Measurements from ENCODE around the gene SYT13. TPM values are rescaled to one million over a fixed set of nuclear protein-coding genes. Genes with fewer than 3 reads are reported as not detected.
A peak's percentile ranks its signal among the peaks of the same experiment; 100 is the strongest.

SYT13 gene
- total RNA-seq, 4 donors from 2014 or later = 0.23 to 0.83 (median 0.42) TPM; not detected in 1

DNA sequence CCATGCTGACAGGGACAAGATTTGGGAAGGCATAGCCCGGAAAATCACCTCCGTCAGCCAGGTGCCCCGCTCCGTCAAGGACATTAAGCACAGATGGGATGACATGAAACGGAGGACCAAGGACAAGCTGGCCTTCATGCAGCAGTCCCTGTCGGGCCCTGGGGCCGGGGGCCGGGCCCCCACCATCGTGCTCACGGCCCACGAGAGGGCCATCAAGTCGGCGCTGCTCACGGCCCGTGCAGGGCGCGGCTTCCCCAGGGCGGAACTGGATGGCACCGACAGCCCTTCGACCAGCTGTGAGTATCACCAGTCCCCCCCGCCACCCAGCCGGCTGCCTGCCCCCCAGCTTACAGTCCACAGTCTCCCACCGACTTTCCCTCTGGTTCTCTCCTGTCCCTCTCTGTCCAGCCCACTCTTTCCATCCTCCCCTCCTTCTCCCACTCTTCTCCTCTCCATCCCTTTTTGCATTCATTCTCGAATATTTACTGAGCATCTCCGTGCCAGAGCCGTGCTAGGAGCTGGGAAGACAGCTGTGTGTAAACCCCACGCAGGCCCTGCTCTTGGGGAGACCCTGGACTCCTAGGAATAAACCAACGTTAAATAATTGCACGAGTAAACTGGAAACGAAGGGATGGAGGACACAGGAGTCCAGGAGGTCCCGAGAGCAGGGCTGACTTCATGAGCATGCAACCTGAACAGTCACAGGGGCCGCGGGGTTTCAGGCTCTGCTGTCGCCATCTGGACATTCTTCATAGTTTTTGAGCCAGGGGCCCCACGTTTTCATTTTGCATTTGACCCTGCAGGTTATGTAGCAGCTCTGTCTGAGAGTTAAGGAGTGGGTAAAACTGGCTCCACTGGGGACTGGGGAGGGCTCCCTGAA, 76.9 kb downstream of the SYT13 start:
- Histone ChIP-seq H3K27ac (replicated peaks in 1 of 4) (peak overlapping the region; percentile 83 to 95 (median 89)), H3K27me3 (no peaks in the 10 kb centered on the region), H3K36me3 (peaks cover 8 to 60% (median 30%) of the 10 kb centered on the region in 4 donors), H3K4me3 (peak overlapping the region; percentile 22 to 43 (median 31)), H3K9me3 (no peaks in the 10 kb centered on the region), H3K4me1 (peaks cover 37 to 67% (median 49%) of the 10 kb centered on the region in 4 donors)
- 64% methylated on average over 32 of the region's 35 CpGs for WGBS
- intact Hi-C loops (cut with DNase I) = no loop called here
- TF ChIP-seq, protein P1, sequence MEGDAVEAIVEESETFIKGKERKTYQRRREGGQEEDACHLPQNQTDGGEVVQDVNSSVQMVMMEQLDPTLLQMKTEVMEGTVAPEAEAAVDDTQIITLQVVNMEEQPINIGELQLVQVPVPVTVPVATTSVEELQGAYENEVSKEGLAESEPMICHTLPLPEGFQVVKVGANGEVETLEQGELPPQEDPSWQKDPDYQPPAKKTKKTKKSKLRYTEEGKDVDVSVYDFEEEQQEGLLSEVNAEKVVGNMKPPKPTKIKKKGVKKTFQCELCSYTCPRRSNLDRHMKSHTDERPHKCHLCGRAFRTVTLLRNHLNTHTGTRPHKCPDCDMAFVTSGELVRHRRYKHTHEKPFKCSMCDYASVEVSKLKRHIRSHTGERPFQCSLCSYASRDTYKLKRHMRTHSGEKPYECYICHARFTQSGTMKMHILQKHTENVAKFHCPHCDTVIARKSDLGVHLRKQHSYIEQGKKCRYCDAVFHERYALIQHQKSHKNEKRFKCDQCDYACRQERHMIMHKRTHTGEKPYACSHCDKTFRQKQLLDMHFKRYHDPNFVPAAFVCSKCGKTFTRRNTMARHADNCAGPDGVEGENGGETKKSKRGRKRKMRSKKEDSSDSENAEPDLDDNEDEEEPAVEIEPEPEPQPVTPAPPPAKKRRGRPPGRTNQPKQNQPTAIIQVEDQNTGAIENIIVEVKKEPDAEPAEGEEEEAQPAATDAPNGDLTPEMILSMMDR (IDR thresholded peaks at IDR 0.05) = no peak
- no peak for DNase-seq (ENCODE audit: extremely low spot score)

DNA sequence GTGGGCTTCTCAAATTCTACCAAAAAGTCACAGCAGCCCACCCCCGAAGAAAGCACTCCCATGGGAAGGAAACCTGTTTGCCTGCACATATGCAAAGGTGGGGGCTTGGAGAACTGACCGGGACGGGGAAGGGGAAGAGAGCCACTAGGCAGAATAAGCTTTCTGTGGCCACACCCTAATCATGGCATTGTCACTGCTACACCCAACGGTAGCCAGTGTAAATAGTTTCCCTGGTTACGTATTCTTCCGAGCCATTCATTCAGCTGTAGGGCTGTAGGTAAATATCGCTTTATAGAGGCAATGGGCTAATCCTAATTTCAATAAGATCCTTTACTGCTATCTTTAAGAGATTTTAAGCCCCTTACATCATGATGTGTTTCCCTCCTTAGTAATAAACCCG, 78.0 kb downstream of the SYT13 start:
- intact Hi-C loops (cut with DNase I) = no loop called here
- WGBS = 75% methylated on average over 8 of the region's 8 CpGs
- Histone ChIP-seq H3K4me1 (peaks cover 37 to 65% (median 46%) of the 10 kb centered on the region in 4 donors), H3K27ac (replicated peaks in 1 of 4) (peak overlapping the region; percentile 83 to 95 (median 89)), H3K36me3 (peaks cover 8 to 53% (median 22%) of the 10 kb centered on the region in 4 donors), H3K9me3 (no peaks in the 10 kb centered on the region), H3K27me3 (no peaks in the 10 kb centered on the region), H3K4me3 (no peak overlapping the region)
- TF ChIP-seq POLR2A (IDR thresholded peaks at IDR 0.05; ENCODE audit: low read depth) (no peak), POLR2AphosphoS5 (IDR thresholded peaks at IDR 0.05) (no peak), EP300 (IDR thresholded peaks at IDR 0.05) (no peak)
- TF ChIP-seq, protein P1 (IDR thresholded peaks at IDR 0.05) = no peak
- no peak for DNase-seq (ENCODE audit: extremely low spot score)

DNA sequence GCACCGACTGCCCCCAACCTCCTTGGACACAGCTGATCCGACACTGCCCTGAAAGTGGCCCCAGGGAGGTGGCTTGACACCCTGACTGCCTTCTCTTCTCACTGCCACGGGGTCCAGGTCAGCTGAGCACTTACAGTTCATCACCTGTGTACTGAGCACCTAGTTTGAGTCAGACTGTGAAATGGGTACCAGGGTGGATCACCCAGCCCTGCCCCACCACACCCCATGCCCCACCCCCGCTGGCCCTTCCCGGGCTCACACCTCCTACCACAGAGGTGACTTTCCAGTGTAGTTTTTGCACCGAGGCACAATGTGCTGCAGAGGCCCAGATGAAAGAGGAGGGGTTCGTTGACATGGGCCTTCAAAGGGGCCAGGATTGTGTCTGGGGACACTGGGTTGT, 80.2 kb downstream of the SYT13 start:
- TF ChIP-seq, protein P1 (IDR thresholded peaks at IDR 0.05) = no peak
- TF ChIP-seq EP300 (IDR thresholded peaks at IDR 0.05) (no peak), POLR2A (IDR thresholded peaks at IDR 0.05; ENCODE audit: low read depth) (no peak), POLR2AphosphoS5 (IDR thresholded peaks at IDR 0.05) (no peak)
- no peaks in the 10 kb centered on the region for H3K9me3 ChIP-seq
- H3K36me3 ChIP-seq = peaks cover 4 to 37% (median 12%) of the 10 kb centered on the region in 4 donors
- H3K4me1 ChIP-seq = peaks cover 30 to 64% (median 37%) of the 10 kb centered on the region in 4 donors
- DNase-seq (ENCODE audit: extremely low spot score) = no peak
- no peak overlapping the region for H3K27ac ChIP-seq (replicated peaks in 1 of 4)
- H3K27me3 ChIP-seq = no peaks in the 10 kb centered on the region
- WGBS = 83% methylated on average over 2 of the region's 7 CpGs
- H3K4me3 ChIP-seq = no peak overlapping the region
- intact Hi-C loops (cut with DNase I) = no loop called here

- no peak overlapping the region for H3K27ac ChIP-seq (replicated peaks in 1 of 4)
- peaks cover 19 to 52% (median 28%) of the 10 kb centered on the region in 4 donors for H3K4me1 ChIP-seq
- no peak overlapping the region for H3K4me3 ChIP-seq
- H3K9me3 ChIP-seq = no peaks in the 10 kb centered on the region
- intact Hi-C loops (cut with DNase I) = no loop called here
- peaks cover 4 to 39% (median 12%) of the 10 kb centered on the region in 4 donors for H3K36me3 ChIP-seq
- no peak for DNase-seq (ENCODE audit: extremely low spot score)
- no peaks in the 10 kb centered on the region for H3K27me3 ChIP-seq
- 73% methylated on average over 8 of the region's 8 CpGs for WGBS
- TF ChIP-seq, protein P1 (IDR thresholded peaks at IDR 0.05) = peak in 1 of 3 experiments; percentile 19
- no peak for TF ChIP-seq EP300 (IDR thresholded peaks at IDR 0.05)
Observed at GRCh38 chr11:45204761-45205160, 81.4 kb downstream of the SYT13 start.

Data from esophagus muscularis mucosa (tissue), 4 donors.